Ascending aorta (tissue), 2 donors: ENCODE measurements around the gene COX7A1. TPM values are rescaled to one million over a fixed set of nuclear protein-coding genes. Genes with fewer than 3 reads are reported as not detected.
"Not testable (repeated sequence)": the region's sequence is repeated elsewhere in the genome, so short reads cannot be mapped to it uniquely, and the experiment has no call there.

ENCODE experiments used
- DNase-seq, 2 donors: peaks; one replicate each; pipeline ENCODE4 v3.0.0-alpha.2; 2019; ENCODE audit warnings: low spot score in 2 of 2
- H3K27ac ChIP-seq, 2 donors: fragments of 200-600 bp; sonication (generic); one replicate each; pipeline ENCODE4 v1.5.1; 2016 to 2017; ENCODE audit warnings: mild to moderate bottlenecking in 1 of 2
- H3K27me3 ChIP-seq: fragments of 200-600 bp; sonication (generic); one replicate; pipeline ENCODE4 v1.5.1; 2017
- H3K36me3 ChIP-seq, 2 donors: fragments of 200-600 bp; sonication (generic); one replicate each; pipeline ENCODE4 v1.5.1; 2016
- H3K4me1 ChIP-seq, 2 donors: fragments of 200-600 bp; sonication (generic); one replicate each; pipeline ENCODE4 v1.5.1; 2016 to 2017; ENCODE audit warnings: mild to moderate bottlenecking in 1 of 2
- H3K4me3 ChIP-seq, 2 donors: fragments of 200-600 bp; sonication (generic); one replicate each; pipeline ENCODE4 v1.5.1; 2016 to 2017; ENCODE audit warnings: mild to moderate bottlenecking in 1 of 2
- H3K9me3 ChIP-seq, 2 donors: fragments of 200-600 bp; sonication (generic); one replicate each; pipeline ENCODE4 v1.5.1; 2016
- CTCF ChIP-seq, 3 experiments: fragments of 200-600 bp in 2 of 3; fragments of 450-650 bp in 1 of 3; sonication (generic) in 2 of 3; IDR thresholded peaks; one replicate each; pipeline ENCODE4 v1.5.1; 2016 to 2019; ENCODE audit warnings: antibody characterized with exemption in 3 of 3, mild to moderate bottlenecking in 1 of 3, moderate library complexity in 1 of 3
- intact Hi-C: fragments of 100-400 bp; cut with DNase I; formaldehyde crosslinking; loops from one replicate; pipeline ENCODE4 v1.15.1; 2023
- total RNA-seq: library from RNA; depleted of rRNA; stranded (reverse); fragments of >200 nt; gene quantifications from one replicate; pipeline ENCODE4 v1.1.0, GENCODE V29; 2016

COX7A1 gene
- total RNA-seq, 1 donor from 2014 or later: 51.2 TPM

GRCh38 chr19:36182612-36183244, 30.5 kb upstream of the COX7A1 start:
- H3K27me3 ChIP-seq: no peaks in the 10 kb centered on the region
- DNase-seq: no peak
- no peak overlapping the region for H3K4me3 ChIP-seq
- H3K4me1 ChIP-seq: no peaks in the 10 kb centered on the region
- intact Hi-C loops: no loop called here
- no peak for TF ChIP-seq CTCF (IDR thresholded peaks at IDR 0.05)
- H3K9me3 ChIP-seq: no peaks in the 10 kb centered on the region
- H3K36me3 ChIP-seq: peaks cover 9 to 14% of the 10 kb centered on the region in 2 donors
- H3K27ac ChIP-seq: peak overlapping the region in 1 of 2 donors; percentile 41

GRCh38 chr19:36179077-36179476, 26.8 kb upstream of the COX7A1 start:
- intact Hi-C loops: not testable (repeated sequence)

GRCh38 chr19:36173846-36174245, 21.6 kb upstream of the COX7A1 start:
- H3K4me3 ChIP-seq, DNase-seq, intact Hi-C loops, H3K27ac ChIP-seq, H3K27me3 ChIP-seq, H3K36me3 ChIP-seq, H3K4me1 ChIP-seq, H3K9me3 ChIP-seq: not testable (repeated sequence)

More at GRCh38 chr19:36179077-36179476, 26.8 kb upstream of the COX7A1 start:
- H3K27ac ChIP-seq, H3K4me3 ChIP-seq, DNase-seq, H3K27me3 ChIP-seq, H3K9me3 ChIP-seq, H3K4me1 ChIP-seq: not testable (repeated sequence)
- H3K36me3 ChIP-seq: peaks cover 9 to 11% of the 10 kb centered on the region in 2 donors

GRCh38 chr19:36172852-36173251, 20.6 kb upstream of the COX7A1 start:
- DNase-seq: no peak
- intact Hi-C loops: no loop called here
- Histone ChIP-seq H3K36me3 (no peaks in the 10 kb centered on the region), H3K27me3 (no peaks in the 10 kb centered on the region), H3K27ac (no peak overlapping the region), H3K9me3 (no peaks in the 10 kb centered on the region), H3K4me1 (no peaks in the 10 kb centered on the region), H3K4me3 (no peak overlapping the region)
- no peak for TF ChIP-seq CTCF (IDR thresholded peaks at IDR 0.05)

GRCh38 chr19:36169084-36169760, 17.0 kb upstream of the COX7A1 start:
- DNase-seq: no peak
- H3K9me3 ChIP-seq: no peaks in the 10 kb centered on the region
- H3K4me1 ChIP-seq: no peaks in the 10 kb centered on the region
- peak overlapping the region in 1 of 2 donors; percentile 28 for H3K4me3 ChIP-seq
- no peaks in the 10 kb centered on the region for H3K27me3 ChIP-seq
- intact Hi-C loops: no loop called here
- H3K36me3 ChIP-seq: peaks cover 0 to 11% of the 10 kb centered on the region in 2 donors
- peak overlapping the region; percentile 71 to 85 for H3K27ac ChIP-seq
- TF ChIP-seq CTCF (IDR thresholded peaks at IDR 0.05): no peak

- no peak overlapping the region for H3K27ac ChIP-seq
- peaks cover 6 to 11% of the 10 kb centered on the region in 2 donors for H3K36me3 ChIP-seq
- intact Hi-C loops: no loop called here
- H3K4me3 ChIP-seq: no peak overlapping the region
- no peak for TF ChIP-seq CTCF (IDR thresholded peaks at IDR 0.05)
- no peaks in the 10 kb centered on the region for H3K4me1 ChIP-seq
- no peaks in the 10 kb centered on the region for H3K27me3 ChIP-seq
- no peaks in the 10 kb centered on the region for H3K9me3 ChIP-seq
- DNase-seq: no peak
Measured at GRCh38 chr19:36163813-36164212, 11.6 kb upstream of the COX7A1 start.
